Body of pancreas (tissue), 4 donors: ENCODE results near the gene CWC22.

Experiments used
- CTCF ChIP-seq, 7 experiments: fragments of 450-650 bp in 4 of 7; fragments of 200-600 bp in 3 of 7; sonication (generic) in 3 of 7; IDR thresholded peaks; one replicate each; pipeline ENCODE4 v1.5.1; 2016 to 2019; ENCODE audit warnings: antibody characterized with exemption in 7 of 7
- POLR2A ChIP-seq, 3 donors: fragments of 450-650 bp; IDR thresholded peaks; one replicate each; pipeline ENCODE4 v1.6.1; 2016; ENCODE audit warnings: antibody characterized with exemption in 3 of 3, mild to moderate bottlenecking in 2 of 3

- no peak for TF ChIP-seq CTCF (IDR thresholded peaks at IDR 0.05)
- TF ChIP-seq POLR2A (IDR thresholded peaks at IDR 0.05) = no peak
Measured at GRCh38 chr2:180002198-180002770, 4.8 kb downstream of the CWC22 start.
